ENCODE data around the gene SCN1A.

SCN1A gene

DNA sequence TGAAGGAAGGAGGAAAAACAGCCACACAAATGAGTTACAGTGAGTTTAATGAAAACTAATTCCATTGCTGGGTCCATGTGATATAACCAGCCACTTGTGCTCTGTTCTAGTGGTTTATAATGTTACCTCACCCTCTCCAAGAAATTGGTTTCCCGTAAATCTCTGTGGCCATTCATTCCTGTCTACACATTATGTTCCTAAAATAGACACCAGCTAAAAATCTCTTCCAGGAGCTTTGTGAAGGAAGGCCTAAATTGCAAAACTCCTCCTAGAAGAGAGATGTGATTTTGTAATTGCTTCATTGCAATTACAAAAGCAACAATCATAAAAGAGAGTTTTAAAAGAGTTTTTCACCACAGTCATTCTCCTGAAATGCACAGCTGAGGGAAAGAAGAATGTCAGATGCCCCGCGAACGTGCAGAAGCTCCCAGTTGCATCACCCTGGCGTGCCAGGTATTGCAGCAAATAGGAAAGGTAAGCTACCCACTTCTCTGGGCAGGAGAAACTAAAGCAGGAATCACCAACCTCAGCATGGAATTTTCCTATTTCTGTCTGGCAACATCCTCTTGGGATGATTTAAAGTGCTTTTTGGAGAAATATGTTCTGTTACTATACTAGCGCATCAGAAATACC lies 1.7 kb downstream of the SCN1A start:
- Histone ChIP-seq H3K36me3 (no peaks in the 10 kb centered on the region), H3K4me3 (ENCODE audit: low read depth in 1 of 2, low read length in 1 of 2) (no peak overlapping the region), H3K9me3 (no peaks in the 10 kb centered on the region), H3K27me3 (peaks cover 45% of the 10 kb centered on the region), H3K27ac (no peak overlapping the region), H3K4me1 (ENCODE audit: control insufficient read depth in 1 of 2, insufficient read depth in 1 of 2, low read depth in 1 of 2, low read length in 1 of 2) (no peaks in the 10 kb centered on the region)
- TF ChIP-seq, protein P1, sequence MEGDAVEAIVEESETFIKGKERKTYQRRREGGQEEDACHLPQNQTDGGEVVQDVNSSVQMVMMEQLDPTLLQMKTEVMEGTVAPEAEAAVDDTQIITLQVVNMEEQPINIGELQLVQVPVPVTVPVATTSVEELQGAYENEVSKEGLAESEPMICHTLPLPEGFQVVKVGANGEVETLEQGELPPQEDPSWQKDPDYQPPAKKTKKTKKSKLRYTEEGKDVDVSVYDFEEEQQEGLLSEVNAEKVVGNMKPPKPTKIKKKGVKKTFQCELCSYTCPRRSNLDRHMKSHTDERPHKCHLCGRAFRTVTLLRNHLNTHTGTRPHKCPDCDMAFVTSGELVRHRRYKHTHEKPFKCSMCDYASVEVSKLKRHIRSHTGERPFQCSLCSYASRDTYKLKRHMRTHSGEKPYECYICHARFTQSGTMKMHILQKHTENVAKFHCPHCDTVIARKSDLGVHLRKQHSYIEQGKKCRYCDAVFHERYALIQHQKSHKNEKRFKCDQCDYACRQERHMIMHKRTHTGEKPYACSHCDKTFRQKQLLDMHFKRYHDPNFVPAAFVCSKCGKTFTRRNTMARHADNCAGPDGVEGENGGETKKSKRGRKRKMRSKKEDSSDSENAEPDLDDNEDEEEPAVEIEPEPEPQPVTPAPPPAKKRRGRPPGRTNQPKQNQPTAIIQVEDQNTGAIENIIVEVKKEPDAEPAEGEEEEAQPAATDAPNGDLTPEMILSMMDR (IDR thresholded peaks at IDR 0.05) = no peak

- peaks cover 45% of the 10 kb centered on the region for H3K27me3 ChIP-seq
- H3K27ac ChIP-seq = no peak overlapping the region
- no peaks in the 10 kb centered on the region for H3K4me1 ChIP-seq (ENCODE audit: control insufficient read depth in 1 of 2, insufficient read depth in 1 of 2, low read depth in 1 of 2, low read length in 1 of 2)
- no peaks in the 10 kb centered on the region for H3K36me3 ChIP-seq
- no peaks in the 10 kb centered on the region for H3K9me3 ChIP-seq
- TF ChIP-seq, protein P1 (IDR thresholded peaks at IDR 0.05) = no peak
- no peak overlapping the region for H3K4me3 ChIP-seq (ENCODE audit: low read depth in 1 of 2, low read length in 1 of 2)
Measured at GRCh38 chr2:166125557-166125956, 2.3 kb downstream of the SCN1A start.

- Histone ChIP-seq H3K4me3 (ENCODE audit: low read depth in 1 of 2, low read length in 1 of 2) (no peak overlapping the region), H3K36me3 (no peaks in the 10 kb centered on the region), H3K27me3 (peaks cover 8% of the 10 kb centered on the region), H3K4me1 (ENCODE audit: control insufficient read depth in 1 of 2, insufficient read depth in 1 of 2, low read depth in 1 of 2, low read length in 1 of 2) (no peaks in the 10 kb centered on the region), H3K27ac (no peak overlapping the region), H3K9me3 (no peaks in the 10 kb centered on the region)
- TF ChIP-seq, protein P1 (IDR thresholded peaks at IDR 0.05) = no peak
Measured at GRCh38 chr2:166118180-166118579, 9.6 kb downstream of the SCN1A start.

DNA sequence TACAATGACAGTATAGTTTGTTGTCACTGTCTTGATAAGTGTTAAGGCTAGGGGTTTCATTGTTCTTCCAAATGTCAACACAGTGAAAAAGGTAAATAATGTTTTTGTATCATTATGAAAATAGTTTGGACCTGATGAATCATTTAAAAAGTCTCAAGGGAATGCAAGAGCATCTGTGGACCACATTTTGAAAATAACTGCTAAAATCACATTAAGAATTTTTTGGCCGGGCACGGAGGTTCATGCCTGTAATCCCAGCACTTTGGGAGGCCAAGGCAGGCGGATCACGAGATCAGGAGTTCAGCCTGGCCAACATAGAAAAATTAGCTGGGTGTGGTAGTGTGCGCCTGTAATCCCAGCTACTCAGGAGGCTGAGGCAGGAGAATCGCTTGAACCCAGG lies 10.3 kb downstream of the SCN1A start:
- no peaks in the 10 kb centered on the region for H3K9me3 ChIP-seq
- H3K27me3 ChIP-seq = peaks cover 5% of the 10 kb centered on the region
- no peak overlapping the region for H3K4me3 ChIP-seq (ENCODE audit: low read depth in 1 of 2, low read length in 1 of 2)
- H3K36me3 ChIP-seq = no peaks in the 10 kb centered on the region
- no peaks in the 10 kb centered on the region for H3K4me1 ChIP-seq (ENCODE audit: control insufficient read depth in 1 of 2, insufficient read depth in 1 of 2, low read depth in 1 of 2, low read length in 1 of 2)
- no peak overlapping the region for H3K27ac ChIP-seq
- TF ChIP-seq, protein P1 (IDR thresholded peaks at IDR 0.05) = no peak

DNA sequence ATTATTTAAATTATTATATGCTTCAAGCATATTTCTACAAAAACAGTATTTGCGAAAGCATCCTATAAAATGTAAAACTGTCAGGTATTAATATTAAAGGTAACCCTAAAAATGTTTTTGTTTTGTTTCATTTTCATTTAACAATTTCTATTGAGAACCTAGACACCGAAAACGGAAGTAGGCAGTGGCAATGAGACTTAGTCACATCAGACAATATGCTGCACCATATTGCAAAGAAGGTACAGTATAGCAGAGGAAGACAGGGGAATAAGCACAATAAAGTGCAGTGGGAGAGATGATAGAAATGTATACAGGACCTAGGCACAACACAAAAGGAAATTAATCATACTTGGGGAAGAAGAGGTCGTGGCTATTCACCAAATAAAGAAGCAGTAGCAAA lies 12.2 kb downstream of the SCN1A start:
- Histone ChIP-seq H3K9me3 (no peaks in the 10 kb centered on the region), H3K27me3 (no peaks in the 10 kb centered on the region), H3K4me3 (ENCODE audit: low read depth in 1 of 2, low read length in 1 of 2) (no peak overlapping the region), H3K36me3 (no peaks in the 10 kb centered on the region), H3K4me1 (ENCODE audit: control insufficient read depth in 1 of 2, insufficient read depth in 1 of 2, low read depth in 1 of 2, low read length in 1 of 2) (no peaks in the 10 kb centered on the region), H3K27ac (no peak overlapping the region)
- TF ChIP-seq, protein P1 (IDR thresholded peaks at IDR 0.05) = no peak
